GM19452 (cell line): Measurements from ENCODE around the gene TJP3.
"Not testable (repeated sequence)": the region's sequence is repeated elsewhere in the genome, so short reads cannot be mapped to it uniquely, and the experiment has no call there.

ENCODE experiments used
- ATAC-seq: cut with Tn5 transposase; IDR thresholded peaks from one replicate; pipeline ENCODE4 v1.9.1; 2021; ENCODE audit not compliant: unreplicated experiment

TJP3 gene, protein sequence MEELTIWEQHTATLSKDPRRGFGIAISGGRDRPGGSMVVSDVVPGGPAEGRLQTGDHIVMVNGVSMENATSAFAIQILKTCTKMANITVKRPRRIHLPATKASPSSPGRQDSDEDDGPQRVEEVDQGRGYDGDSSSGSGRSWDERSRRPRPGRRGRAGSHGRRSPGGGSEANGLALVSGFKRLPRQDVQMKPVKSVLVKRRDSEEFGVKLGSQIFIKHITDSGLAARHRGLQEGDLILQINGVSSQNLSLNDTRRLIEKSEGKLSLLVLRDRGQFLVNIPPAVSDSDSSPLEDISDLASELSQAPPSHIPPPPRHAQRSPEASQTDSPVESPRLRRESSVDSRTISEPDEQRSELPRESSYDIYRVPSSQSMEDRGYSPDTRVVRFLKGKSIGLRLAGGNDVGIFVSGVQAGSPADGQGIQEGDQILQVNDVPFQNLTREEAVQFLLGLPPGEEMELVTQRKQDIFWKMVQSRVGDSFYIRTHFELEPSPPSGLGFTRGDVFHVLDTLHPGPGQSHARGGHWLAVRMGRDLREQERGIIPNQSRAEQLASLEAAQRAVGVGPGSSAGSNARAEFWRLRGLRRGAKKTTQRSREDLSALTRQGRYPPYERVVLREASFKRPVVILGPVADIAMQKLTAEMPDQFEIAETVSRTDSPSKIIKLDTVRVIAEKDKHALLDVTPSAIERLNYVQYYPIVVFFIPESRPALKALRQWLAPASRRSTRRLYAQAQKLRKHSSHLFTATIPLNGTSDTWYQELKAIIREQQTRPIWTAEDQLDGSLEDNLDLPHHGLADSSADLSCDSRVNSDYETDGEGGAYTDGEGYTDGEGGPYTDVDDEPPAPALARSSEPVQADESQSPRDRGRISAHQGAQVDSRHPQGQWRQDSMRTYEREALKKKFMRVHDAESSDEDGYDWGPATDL

GRCh38 chr19:3708207-3708931 is at the start of gene TJP3:
TSS of gene TJP3 (plus strand) at chr19:3708384. CDS start at chr19:3728433, 20,049 bp downstream.
- ATAC-seq, result no peak

DNA sequence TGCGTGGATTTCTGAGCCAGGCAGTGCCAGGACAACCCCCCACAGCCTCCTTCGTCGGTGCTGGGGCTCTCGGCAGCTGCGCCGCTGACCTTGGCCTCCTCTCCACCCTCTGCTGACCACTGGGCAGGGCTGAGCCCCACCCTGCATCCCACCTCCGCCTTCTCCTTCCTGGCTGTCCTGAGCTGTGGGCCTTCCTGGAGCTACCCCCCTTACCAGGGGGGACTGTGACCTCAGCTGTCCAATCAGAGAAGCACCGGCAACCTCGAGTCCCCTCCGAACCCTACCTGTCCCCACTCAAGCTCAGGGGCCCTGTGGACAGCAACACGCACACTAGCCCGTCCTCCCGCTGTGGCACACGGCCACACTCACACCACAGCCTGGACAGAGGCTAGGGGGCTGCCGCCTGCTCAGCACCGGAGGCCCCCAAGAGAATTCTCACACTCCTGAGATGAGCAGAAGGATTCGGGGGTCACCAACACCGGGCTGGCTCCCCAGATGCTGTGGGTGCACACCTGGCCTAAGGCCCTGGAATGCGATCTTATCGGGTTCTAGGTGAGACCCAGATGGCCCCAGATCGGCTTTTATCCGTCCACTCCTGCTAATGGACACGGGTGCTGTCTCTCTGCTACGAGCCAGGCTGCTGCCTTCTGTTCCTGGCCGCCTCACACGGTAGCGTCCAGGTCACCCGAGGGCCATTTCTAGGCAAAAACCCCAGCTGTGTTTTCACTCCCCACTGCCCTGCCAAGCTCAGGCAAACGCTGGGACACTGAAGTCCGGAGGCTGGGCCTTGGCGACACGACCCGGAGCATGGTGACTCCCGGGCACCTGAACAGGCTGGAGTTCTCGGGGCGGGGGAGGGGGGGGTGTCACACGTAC is 49.1 kb upstream of the TJP3 start:
- ATAC-seq, result no peak

- ATAC-seq, result no peak
These were observed 48.5 kb upstream of the TJP3 start for GRCh38 chr19:3659746-3660112.

GRCh38 chr19:3660493-3661219 is 47.5 kb upstream of the TJP3 start:
- no peak for ATAC-seq

GRCh38 chr19:3661284-3662238 is 46.6 kb upstream of the TJP3 start:
- ATAC-seq, result no peak

DNA sequence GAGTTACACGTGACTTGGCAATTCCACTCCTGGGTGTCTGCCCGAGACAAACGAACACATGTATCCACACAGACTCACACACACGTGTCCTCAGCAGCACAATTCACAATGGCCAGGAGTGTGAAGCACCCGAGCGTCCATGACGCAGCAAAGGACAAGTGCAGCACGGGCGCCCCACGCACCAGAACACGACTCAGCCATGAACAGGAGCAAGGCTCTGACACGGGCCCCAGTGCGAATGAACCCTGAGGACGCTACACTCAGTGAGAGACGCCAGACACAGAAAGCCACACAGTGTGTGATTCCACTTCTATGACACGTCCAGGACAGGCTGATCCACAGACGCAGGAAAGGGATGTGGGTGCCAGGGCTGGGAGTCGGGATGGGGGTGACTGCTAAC is 44.3 kb upstream of the TJP3 start:
- ATAC-seq, result no peak

GRCh38 chr19:3664879-3665642 is 43.1 kb upstream of the TJP3 start:
- no peak for ATAC-seq

GRCh38 chr19:3665681-3666544 is 42.3 kb upstream of the TJP3 start:
- ATAC-seq, result no peak

DNA sequence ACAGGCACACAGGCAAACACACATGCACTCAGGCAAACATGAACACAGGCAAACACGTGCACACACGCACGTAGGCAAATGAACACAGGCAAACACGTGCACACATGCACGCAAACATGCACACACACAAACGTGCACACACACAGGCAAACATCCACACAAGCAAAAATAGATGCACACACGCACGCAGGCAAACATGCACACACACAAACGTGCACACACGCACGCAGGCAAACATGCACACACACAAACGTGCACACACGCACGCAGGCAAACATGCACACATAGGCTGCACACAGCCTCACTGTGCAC is 41.7 kb upstream of the TJP3 start:
- not testable (repeated sequence) for ATAC-seq

GRCh38 chr19:3667037-3667638 is 41.0 kb upstream of the TJP3 start:
- no peak for ATAC-seq

- no peak for ATAC-seq
These were observed 40.4 kb upstream of the TJP3 start for GRCh38 chr19:3667766-3668165.

GRCh38 chr19:3668331-3669081 is 39.7 kb upstream of the TJP3 start:
- no peak for ATAC-seq

GRCh38 chr19:3669082-3669946 is 38.9 kb upstream of the TJP3 start:
- ATAC-seq, result no peak

DNA sequence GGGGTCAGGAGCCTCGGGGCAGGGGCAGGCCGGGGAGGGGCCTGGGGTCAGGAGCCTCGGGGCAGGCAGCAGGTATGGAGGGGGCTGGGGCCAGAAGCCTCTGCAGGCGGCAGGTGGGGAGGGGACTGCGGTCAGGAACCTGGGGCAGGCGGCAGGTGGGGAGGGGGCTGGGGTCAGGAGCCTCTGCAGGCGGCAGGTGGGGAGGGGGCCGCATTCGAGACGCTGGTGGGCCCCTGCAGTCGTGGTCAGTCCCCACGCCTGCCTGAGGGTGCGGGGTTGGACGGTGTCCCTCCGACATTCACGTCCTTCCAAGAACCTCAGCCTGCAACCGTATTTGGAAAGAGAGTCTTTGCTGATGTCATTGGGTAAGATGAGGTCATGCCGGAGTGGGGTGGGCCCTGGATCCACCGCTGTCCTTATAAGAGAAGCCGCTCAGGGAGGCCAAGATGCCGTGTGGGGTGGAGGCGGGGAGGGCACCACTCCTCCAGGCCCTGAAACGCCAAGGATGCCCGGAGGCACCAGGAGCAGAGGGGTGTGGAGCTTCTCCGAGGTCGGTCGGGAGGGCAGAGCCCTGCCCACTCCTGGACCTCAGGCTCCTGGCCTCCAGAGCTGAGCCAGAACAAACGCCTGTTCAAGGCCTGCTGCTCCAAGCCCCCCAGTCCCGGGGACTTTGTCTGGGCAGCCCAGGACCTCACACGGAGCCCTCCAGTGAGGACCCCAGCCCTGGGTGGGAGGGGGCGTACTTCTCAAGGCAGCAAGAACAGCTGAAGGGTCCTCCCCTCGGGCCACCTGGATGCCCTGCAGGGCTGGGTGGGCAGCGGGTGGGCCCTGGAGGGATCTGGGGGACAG is 38.0 kb upstream of the TJP3 start:
- ATAC-seq, result no peak
